Cardiac septum (tissue), 1 donor: Measurements from ENCODE around the gene CAMSAP3. TPM values are rescaled to one million over a fixed set of nuclear protein-coding genes. Genes with fewer than 3 reads are reported as not detected.
A peak's percentile ranks its signal among the peaks of the same experiment; 100 is the strongest.

Source experiments
- DNase-seq: peaks from one replicate; pipeline ENCODE4 v3.0.0-alpha.2; 2020; ENCODE audit warnings: low spot score
- intact Hi-C: fragments of 100-400 bp; cut with DNase I; formaldehyde crosslinking; loops from one replicate; pipeline ENCODE4 v1.14.0; 2022
- total RNA-seq: library from RNA; stranded (reverse); fragmentation: NEBNext Ultra II Directional; extraction: Animal tissue kit (Norgen Biotek cat#: 25700); gene quantifications from one replicate; pipeline ENCODE4 v1.2.1, GENCODE V29; 2021
- donor health status: DM: no; HTN: no; CAD: no.

The CAMSAP3 gene
- total RNA-seq, 1 donor from 2014 or later = not detected

DNA sequence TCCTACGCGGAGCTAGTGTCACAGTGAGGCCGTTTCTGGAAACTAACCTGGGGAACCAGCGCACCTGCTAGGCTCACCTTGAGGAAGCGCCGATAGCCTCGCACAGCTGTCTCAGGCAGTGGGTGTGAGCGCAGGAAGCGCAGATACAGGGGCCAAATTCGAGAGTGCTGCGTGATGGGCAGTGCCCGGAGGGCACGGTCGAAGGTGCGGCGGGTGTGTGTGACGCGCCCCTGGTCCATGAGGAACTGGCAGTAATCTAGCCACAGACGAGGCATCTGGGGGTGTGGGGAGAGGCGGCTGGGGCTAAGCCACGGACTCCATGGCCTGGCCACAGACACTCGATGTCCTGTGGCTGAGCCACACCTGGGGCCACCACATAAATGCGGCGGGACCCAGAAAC lies 31.5 kb downstream of the CAMSAP3 start:
- intact Hi-C loops = no loop called here
- no peak for DNase-seq

DNA sequence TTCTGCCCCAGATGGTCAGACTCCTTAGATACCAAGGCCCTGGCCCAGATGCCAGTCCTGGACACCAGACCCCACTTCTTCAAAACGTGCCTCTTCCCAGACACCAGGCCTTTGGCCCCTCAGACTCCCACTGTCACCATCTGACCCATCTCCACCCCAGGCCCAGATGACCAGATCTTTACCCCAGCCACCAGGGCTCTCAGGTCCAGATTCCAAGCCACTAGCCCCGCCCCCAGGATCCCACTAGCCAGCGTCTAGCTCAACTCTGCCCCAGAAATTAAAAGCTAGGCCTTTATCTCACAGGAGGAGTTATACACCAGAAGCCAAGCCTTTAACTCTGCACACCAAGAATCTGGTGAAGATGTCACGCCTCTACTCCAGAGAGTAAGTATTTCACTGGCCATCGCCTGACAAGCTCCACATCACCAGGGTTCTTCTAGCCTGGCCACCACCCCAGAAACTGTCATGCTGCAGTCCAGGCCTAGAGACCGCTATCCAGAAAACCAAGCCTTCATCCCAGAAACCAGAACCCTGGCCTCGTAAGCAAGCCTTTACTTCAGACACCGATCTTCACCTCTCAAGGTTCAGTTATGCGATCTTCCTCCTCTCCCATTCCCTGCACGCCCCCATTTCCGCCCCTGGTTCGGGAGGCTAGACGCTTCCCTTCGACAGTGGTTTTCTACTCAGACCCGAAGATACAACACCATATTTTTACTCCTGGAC lies 33.1 kb downstream of the CAMSAP3 start:
- DNase-seq = no peak
- intact Hi-C loops = no loop called here

DNA sequence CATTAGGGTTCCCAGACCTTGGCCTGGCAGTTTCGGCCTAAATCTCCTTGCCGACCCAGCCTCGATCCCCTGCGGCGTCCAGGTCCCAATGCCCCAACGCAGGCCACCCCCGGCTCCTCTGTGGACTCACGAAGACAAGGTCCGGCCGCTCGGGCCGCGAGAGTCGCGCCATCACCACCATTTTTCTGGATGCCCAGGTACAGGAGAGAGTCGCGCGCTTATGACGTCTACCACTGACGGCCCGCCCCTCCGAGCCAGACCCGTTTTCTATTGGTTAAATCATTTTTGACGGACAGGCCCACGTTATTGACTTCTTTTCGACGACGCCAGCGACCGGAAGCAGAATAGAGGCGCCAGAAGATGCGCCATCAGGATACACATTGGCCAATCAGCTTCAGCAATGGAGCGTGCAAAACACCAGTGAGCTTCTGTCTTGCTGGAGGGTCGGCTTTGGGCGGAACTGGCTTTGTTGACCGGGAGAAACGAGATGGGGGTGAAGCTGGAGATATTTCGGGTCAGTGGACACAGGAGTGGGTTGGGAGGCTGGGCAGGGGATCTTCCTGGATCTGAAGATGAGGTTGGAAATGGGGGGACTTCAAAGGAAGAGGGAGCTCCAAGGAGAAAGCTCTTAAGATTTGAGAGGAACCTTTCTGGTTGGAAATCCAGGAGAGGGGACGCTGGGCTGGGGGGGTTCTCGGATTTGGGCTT lies 33.8 kb downstream of the CAMSAP3 start, which contains the start of the genes PET100 and XAB2:
PET100 (plus strand) TSS at position 447 of the 708 bp plus-strand sequence; CDS start at position 488, 41 bp downstream.
XAB2 (minus strand) TSS at position 199 of the 708 bp plus-strand sequence; CDS start at position 181, 18 bp downstream.
- intact Hi-C loops = no loop called here
- peak; percentile 97 for DNase-seq

DNA sequence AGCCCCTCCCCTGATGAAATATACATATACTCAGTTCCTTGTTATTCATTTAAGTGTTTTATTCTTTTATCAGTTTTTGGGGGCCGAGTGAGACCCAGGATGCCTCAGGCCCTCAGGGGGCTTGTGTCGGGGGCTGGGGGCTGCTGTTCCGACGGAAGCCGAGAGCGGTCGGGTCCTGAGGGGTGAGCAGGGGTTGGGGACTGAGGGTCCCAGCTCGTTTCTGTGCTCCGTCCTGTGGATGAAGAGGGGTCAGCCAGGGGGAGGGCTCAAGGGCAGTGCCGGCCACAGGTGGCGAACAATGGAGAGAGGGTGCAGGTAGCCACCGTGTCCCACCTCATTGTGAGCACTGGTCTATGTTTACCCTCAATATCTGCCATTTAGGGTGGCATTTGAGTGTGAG lies 35.9 kb downstream of the CAMSAP3 start:
- intact Hi-C loops = no loop called here
- no peak for DNase-seq

DNA sequence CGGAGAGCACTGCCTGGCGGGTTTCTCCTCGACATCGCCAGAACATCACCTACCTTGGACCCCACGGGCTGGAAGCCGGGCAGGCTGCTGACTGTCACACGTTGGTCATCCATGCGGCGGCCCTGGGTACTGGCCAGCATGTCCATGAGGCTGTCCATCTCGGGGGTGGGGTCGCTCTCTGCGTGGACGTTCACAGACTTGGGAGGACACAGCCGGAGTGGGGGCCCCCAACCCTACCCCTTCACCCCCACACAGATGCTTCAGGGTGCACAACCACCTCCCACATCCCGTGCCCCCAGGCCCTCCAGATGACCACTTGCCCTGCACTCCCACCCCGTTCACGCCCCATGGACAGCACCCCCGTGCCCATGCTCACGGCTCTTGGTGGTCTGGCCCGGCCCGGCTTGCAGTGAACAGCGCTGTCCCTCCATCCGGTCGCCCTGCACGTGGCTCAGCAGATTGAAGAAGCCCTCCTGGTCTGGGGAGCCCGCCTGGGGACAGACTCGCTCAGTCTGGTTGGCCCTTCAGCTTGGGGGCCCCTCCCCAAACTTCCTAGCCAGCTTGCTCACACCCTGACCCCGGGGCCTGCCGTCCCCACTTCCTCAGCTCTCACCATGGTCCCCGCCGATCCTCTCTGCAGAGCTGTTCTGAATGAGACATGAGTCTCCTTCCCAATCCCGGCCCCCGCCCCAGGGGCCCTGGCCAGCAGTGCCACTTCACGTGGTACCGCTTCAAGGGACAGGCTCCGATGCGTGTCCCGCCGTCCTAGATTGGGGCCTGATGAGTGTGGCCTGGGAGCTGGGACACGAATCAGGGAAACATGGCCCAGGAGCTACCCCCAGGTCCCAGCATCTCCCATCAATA lies 36.9 kb downstream of the CAMSAP3 start:
- no peak for DNase-seq
- intact Hi-C loops = no loop called here

DNA sequence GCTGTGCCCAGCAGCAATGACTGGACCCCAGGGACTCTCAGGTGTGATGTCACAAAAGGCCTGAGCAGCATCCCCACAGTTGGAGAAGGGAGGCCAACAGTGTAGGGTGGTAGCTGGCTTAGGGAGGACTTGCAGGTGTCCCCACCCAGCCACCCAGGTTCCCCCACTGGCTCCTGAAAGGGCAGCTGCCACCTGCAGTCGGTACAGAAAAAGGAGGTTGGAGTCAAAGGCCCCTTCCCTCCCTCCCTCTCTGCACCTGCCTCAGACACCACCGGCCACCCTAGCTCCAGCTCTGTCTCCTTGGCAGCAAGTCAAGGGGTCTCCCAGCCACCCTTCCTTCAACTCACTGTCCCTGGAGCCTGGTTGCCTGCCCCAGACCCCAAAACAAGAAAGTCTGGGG lies 38.0 kb downstream of the CAMSAP3 start, which contains the start of gene PCP2:
PCP2 (minus strand) TSS at position 22 of the 400 bp plus-strand sequence. CDS start 262 bp downstream, outside the sequence.
- intact Hi-C loops = no loop called here
- DNase-seq = no peak

DNA sequence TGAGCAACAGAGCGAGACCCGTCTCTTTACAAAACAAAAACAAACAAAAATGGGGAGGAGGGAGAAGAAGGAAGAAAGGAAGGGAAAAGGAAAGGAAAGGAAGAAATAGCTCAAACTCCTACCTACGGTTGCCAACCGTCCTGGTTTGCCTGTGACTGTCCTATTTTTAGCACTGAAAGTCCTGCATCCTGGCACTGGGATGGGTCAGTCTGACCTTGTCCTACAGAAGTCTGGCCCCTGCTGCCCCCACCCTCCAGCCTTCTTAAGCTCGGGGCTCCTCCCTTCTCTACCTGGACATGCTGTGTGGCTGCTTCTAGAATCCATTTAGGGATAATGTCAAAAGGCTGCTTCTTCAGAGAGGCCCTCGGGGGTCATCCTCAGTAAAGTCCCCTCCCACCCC lies 40.0 kb downstream of the CAMSAP3 start:
- no peak for DNase-seq
- intact Hi-C loops = no loop called here

DNA sequence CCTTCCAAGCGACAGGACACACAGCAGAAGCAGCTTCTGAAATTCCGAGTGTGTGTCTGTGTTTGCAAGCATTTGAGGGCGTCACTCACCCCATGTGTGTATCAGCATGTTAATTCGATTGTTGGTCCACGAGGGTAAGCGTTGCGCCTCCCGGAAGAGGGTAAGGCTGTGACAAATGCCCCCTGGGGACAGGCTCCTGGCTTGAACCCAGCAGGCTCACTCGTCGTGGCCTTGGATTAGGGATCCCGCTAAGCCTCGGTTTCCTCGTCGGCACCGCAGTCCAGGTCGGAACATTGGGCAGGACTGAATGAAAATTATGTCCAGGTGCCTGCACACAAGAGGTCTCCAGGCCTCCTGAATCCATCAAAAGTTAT lies 40.6 kb downstream of the CAMSAP3 start:
- no peak for DNase-seq
- intact Hi-C loops = no loop called here

DNA sequence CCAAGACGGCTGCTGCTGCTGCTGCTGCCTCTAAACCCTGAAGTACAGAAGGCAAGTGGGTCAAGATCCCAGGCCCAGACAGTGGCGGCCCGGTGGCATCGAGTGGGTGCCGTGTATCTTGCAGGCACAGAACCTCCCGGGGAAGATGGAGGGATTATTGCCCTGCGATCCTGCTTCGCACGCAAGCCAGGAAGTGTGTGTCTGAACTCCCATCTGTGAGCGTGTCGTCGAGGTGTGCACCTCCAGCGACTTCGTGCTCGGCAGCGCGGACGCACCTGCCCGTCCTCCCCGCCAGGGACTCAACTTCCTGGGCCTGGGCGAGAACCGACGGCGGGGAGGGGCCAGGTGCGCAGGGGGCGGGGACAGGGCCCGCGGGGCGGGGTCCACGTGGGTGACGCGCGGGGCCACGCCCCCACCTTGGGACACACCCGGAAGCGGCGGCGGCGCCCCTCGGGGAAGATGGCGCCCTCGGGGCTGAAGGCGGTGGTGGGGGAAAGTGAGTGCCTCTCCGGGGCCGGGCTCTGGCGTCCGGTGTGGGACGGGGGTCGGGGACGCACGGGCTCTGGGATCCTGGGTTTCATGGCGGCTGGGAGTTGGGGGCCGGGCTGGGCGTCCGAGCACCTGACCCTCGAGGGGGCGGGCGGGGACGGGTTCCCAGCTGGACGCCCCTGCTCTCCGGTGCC lies 41.2 kb downstream of the CAMSAP3 start, which contains the start of gene STXBP2:
STXBP2 (plus strand) TSS at position 420 of the 683 bp plus-strand sequence; CDS start at position 460, 40 bp downstream.
- DNase-seq = peak; percentile 91
- intact Hi-C loops = no loop called here

DNA sequence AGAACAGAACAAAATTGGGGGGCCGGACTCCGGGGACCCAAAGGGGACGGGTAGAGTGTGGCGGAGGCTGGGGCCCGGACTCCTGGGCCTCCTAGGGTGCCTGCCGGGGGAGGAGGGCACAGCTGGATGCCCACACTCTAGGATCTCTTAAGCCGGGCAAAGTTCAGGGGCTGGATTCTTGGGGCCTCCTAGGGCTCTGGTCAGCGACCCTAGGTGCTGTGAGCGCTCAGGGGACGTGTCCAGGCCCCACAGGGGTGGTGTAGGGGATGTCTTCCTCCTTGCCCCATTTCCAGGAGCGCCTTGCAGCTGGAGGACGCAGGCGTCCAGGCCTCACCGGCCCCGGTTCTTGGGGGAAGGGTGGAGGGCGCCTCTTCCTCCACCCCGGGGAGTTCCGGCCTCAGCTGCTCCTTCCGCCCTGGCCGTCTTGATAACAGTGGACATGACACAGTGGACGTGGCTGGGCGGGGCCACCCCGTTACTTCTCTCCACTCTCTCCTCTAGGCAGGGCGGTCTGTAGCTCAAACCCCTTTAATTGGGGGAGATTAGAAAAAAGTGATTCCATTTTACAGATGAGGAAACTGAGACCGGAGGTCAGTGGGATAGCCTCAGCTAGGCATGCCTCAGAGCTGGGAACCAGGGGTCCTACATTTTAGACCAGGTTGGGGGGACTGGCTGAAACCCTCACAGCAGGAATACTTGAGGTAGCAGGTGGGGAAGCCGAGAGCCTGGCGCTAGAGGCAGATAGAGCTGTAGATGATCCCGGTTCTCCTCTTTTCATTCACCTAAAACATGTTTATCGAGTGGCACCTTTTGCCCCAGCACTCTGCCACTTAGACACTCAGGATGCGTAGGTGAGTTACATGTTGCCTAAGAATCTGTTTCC lies 42.0 kb downstream of the CAMSAP3 start:
- peak; percentile 91 for DNase-seq
- intact Hi-C loops = no loop called here

DNA sequence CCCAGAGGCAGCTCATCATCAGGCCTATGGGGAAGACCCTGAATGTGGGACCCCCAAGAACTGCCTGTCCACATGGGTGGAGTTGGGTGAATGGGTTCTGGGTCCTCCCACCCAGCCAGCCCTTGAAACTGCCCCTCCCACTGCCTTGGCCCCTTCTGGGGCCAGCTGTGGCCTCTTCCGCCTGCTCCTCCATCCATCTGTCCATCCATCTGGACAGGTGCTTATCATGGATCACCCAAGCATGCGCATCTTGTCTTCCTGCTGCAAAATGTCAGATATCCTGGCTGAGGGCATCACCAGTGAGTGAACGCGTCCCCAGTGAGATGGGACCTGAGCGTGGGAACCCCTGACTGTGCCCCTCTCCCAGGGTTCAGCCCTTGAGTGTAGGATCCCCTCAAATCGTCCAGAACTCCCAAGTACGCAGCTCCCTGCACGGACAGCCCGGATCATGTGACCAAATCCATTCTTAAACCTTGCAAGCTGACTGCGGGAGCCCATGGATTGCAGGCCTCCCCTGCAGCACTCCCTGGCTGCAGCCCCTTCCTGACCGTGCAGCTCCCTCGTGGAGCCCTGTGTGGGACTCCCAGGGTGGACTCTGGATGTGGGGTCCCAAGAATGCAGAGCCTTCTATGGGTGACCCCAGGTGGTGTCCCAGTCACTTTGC lies 43.3 kb downstream of the CAMSAP3 start:
- no peak for DNase-seq
- intact Hi-C loops = no loop called here

DNA sequence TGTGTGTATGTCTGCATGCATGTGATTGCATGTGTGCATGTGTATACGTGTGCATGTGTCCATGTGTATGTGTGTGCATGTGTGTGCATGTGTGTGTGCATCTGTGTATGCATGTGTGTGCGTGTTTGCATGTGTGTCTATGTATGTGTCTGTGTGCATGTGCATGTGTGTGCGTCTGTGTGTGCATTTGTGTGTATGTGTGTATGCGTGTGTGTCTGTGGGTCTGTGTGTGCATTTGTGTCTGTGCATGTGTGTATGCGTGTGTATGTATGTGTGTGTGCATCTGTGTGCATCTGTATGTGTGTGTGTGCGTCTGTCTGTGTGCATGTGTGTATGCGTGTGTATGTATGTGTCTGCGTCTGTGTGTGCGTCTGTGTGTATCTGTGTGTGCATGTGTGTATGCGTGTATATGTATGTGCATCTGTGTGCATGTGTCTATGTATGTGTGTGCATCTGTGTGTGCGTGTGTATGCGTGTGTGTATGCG lies 44.2 kb downstream of the CAMSAP3 start:
- no peak for DNase-seq
- intact Hi-C loops = no loop called here

DNA sequence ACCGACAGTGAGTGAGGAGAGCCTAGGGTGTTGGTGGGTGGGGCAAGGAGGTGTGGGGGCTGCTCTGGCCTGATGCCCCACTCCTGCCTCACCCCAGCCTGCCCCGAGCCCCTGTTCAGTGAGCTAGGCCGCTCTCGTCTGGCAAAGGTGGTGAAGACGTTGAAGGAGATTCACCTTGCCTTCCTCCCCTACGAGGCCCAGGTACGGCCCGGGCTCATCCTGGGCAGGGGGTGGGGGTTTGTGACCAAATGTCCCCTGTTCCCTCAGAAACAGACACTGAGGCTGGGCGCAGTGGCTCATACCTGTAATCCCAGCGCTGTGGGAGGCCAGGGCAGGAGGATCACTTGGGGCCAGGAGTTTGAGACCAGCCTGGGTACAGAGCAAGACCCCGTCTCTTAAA lies 45.1 kb downstream of the CAMSAP3 start:
- intact Hi-C loops = no loop called here
- no peak for DNase-seq

DNA sequence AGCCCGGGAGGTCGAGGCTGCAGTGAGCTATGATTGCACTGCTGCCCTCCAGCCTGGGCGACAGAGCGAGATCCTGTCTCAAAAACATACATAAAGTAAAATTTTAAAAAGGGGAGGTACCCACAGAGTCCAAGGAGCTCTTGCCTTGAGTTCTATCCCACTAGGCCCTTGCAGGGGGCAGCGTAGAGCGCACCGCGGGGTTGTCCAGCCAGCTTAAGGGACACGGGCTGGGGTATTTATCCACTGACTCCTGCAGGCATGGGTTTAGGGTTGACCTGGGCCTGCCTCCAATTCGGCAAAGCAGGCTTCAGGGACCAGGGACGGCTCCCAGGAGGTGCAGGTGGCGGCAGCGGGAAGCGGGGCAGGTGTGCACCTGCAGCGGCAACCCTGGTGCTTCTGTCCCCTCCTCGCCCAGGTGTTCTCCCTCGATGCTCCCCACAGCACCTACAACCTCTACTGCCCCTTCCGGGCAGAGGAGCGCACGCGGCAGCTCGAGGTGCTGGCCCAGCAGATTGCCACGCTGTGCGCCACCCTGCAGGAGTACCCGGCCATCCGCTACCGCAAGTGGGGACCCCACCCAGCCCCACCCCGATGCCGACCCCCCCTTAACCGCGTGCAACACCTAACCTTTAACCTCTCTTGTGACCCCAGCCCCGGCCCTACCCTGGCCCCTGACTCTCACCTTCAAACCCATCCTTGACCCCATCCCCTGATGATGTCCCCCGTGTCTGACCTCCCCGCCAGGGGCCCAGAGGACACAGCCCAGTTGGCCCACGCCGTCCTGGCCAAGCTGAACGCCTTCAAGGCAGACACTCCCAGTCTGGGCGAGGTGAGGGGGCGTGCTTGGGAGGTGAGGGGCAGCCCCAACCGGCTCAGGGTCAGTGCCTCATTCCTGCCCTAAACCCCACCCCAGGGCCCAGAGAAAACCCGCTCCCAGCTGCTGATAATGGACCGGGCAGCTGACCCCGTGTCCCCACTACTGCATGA lies 45.9 kb downstream of the CAMSAP3 start:
- intact Hi-C loops = no loop called here
- no peak for DNase-seq

DNA sequence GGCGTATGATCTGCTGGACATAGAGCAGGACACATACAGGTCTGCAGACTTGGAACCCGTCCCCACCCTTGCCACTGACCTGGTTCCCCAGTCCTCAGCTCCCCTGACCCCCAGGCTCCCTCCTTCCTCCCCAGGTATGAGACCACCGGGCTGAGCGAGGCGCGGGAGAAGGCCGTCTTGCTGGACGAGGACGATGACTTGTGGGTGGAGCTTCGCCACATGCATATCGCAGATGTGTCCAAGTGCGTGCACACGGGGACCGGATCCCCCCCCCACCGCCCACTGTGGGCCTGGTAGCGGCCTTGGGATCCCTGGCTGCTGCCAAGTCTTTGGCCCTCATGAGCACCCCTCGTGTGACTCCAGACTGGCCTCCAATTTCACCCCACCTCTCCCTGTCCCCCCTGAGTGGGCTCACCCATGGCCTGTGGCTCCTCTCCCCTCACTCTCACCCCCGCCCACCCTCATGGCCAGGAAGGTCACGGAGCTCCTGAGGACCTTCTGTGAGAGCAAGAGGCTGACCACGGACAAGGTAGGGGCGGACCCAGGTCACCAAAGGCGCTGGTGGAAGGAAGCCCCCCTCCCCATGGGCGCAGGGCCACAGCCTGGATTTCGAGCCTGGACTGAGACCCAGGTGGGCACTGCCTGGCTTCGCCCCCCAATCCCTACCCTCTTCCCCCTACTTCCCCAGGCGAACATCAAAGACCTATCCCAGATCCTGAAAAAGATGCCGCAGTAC lies 46.8 kb downstream of the CAMSAP3 start:
- intact Hi-C loops = no loop called here

DNA sequence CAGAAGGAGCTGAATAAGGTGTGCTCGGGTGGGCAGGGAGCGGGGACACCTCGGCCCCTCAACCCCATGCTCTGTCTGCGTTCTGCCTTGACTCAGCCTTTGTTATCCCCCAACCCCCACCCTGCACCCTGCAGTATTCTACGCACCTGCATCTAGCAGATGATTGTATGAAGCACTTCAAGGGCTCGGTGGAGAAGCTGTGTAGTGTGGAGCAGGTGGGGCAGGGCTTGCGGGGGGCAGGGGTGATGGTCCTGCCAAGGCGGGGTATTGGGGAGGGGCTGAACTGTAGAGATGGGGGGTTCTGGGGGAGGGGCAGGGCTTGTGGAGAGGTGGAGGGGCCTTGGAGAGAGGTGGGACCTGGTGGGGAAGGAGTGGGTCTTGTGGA lies 47.4 kb downstream of the CAMSAP3 start:
- DNase-seq = no peak
- intact Hi-C loops = no loop called here

More for the DNA sequence above, 46.8 kb downstream of the CAMSAP3 start:
- no peak for DNase-seq
